Calu3 (cell line): ENCODE data around the gene MEF2A. TPM values are rescaled to one million over a fixed set of nuclear protein-coding genes. Genes with fewer than 3 reads are reported as not detected.
A peak's percentile ranks its signal among the peaks of the same experiment; 100 is the strongest.

Experiments
- BruUV-seq: library from RNA; stranded (reverse); fragments of 400-500 nt; replicated peaks from 2 replicates; lab custom pipeline; 2021; lab: Mats Ljungman, UMichigan
- CTCF ChIA-PET: fragments of 300-600 bp; sonication (Branson Sonifier 250); formaldehyde crosslinking; loops from one replicate; lab custom pipeline; 2022; ENCODE audit warnings: antibody characterized with exemption; lab: Charles Lee
- DNase-seq: peaks from one replicate; pipeline ENCODE4 v3.0.0; 2022
- H3K27ac Mint-ChIP-seq: one replicate; pipeline ENCODE4 v1.8.0; 2022; ENCODE audit warnings: mixed read lengths; ENCODE audit not compliant: unreplicated experiment
- H3K27me3 Mint-ChIP-seq: one replicate; pipeline ENCODE4 v1.8.0; 2022; ENCODE audit warnings: mixed read lengths; ENCODE audit not compliant: unreplicated experiment
- H3K36me3 Mint-ChIP-seq: one replicate; pipeline ENCODE4 v1.8.0; 2022; ENCODE audit warnings: mild to moderate bottlenecking, moderate library complexity, mixed read lengths; ENCODE audit not compliant: insufficient read depth, unreplicated experiment
- H3K4me1 Mint-ChIP-seq: one replicate; pipeline ENCODE4 v1.8.0; 2022; ENCODE audit warnings: mild to moderate bottlenecking, low read depth, mixed read lengths; ENCODE audit not compliant: unreplicated experiment
- H3K4me3 Mint-ChIP-seq: one replicate; pipeline ENCODE4 v1.8.0; 2022; ENCODE audit warnings: mild to moderate bottlenecking, low read depth, moderate library complexity, mixed read lengths; ENCODE audit not compliant: unreplicated experiment
- H3K9me3 Mint-ChIP-seq: one replicate; pipeline ENCODE4 v1.8.0; 2022; ENCODE audit warnings: low read depth, mixed read lengths; ENCODE audit not compliant: unreplicated experiment
- intact Hi-C: fragments of 100-400 bp; cut with micrococcal nuclease; formaldehyde crosslinking; loops from one replicate; pipeline ENCODE4 v1.10.0; 2022; ENCODE audit not compliant: unreplicated experiment
- total RNA-seq: library from RNA; stranded (reverse); gene quantifications from 2 replicates; pipeline ENCODE4 v1.2.3, GENCODE V29; 2022
- TF ChIP-seq, protein P1 (sequence below): fragments of 200-600 bp; IDR thresholded peaks from one replicate; pipeline ENCODE4 v1.8.0; 2022; ENCODE audit warnings: antibody characterized with exemption; ENCODE audit not compliant: unreplicated experiment

MEF2A gene
- total RNA-seq, 1 experiment from 2014 or later, result 33.6 TPM

DNA sequence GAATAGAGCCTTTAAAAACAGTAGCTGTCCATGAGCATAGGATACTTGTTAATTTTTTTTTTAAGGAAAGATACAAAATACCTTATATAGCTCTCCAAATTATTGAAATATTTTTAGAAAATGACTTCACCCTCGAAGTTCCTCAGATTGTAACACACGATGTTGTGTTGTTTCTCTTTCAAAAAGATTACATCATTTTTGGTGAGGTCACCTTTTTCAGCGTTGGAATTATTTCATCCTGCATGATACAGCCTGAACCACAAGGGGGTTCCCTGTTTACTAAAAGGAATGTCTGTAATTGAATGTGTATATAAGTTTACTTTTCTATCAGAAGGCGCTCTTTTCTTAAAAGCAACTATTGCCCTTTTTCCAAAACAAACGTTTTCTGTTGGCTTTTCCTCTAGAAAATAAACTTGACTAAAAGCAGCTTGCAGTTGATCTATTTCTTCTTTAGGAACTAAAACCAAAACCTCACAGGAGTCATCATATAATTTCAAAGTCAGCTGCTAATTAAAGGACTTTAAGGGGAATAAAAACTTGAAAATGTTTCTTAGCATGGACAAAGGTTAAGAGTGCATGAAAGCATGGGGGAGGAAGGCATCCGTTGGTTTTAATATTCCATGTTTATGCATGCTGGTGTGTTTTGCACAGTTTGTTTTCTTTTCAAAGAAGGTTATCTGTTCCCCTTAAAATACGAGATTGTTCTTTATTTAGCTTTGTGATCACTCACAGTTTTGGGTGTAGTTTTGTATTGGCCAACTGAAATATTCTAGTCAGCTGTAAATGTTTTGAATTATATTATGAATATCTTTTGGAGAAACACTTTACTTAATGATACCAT, 138.0 kb downstream of the MEF2A start:
- BruUV-seq, result no TSS peak
- no peaks in the 10 kb centered on the region for H3K9me3 Mint-ChIP-seq
- CTCF ChIA-PET, result interaction anchor here (0.7 to 2.3 kb wide), 31 partner anchors 11 to 599 kb away, joined by 3 to 55 read pairs (median 6); partner anchors contain the start of genes LRRC28, LYSMD4, MEF2A and SYNM
- TF ChIP-seq, protein P1, sequence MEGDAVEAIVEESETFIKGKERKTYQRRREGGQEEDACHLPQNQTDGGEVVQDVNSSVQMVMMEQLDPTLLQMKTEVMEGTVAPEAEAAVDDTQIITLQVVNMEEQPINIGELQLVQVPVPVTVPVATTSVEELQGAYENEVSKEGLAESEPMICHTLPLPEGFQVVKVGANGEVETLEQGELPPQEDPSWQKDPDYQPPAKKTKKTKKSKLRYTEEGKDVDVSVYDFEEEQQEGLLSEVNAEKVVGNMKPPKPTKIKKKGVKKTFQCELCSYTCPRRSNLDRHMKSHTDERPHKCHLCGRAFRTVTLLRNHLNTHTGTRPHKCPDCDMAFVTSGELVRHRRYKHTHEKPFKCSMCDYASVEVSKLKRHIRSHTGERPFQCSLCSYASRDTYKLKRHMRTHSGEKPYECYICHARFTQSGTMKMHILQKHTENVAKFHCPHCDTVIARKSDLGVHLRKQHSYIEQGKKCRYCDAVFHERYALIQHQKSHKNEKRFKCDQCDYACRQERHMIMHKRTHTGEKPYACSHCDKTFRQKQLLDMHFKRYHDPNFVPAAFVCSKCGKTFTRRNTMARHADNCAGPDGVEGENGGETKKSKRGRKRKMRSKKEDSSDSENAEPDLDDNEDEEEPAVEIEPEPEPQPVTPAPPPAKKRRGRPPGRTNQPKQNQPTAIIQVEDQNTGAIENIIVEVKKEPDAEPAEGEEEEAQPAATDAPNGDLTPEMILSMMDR, result peak; percentile 64
- peaks cover 16% of the 10 kb centered on the region for H3K36me3 Mint-ChIP-seq
- no peak overlapping the region for H3K4me3 Mint-ChIP-seq
- peak; percentile 53 for DNase-seq
- intact Hi-C loops, result loop anchor here (1.0 to 10.0 kb wide), 6 partner anchors 137 to 453 kb away; partner anchors contain the start of genes LRRC28 and MEF2A
- H3K4me1 Mint-ChIP-seq, result peaks cover 33% of the 10 kb centered on the region
- H3K27me3 Mint-ChIP-seq, result no peaks in the 10 kb centered on the region
- H3K27ac Mint-ChIP-seq, result peak overlapping the region; percentile 98

DNA sequence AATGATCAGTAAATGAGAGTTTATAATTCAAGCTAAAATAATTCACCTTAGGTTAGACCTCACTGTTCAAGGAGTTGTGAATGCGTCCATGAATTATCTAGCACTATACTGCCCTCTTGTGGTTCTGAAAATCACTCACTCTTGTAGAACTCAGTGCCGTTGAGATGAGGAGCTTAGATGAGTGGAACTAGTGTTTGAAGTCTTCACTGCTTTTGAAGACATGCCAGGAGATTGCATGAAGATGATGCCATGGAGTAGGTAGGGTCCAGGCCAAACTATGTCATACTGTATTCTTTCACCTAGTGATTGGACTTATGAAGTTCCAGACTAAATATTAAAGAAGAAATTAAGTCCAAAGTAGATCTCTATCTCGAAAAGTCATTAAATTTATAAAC, 138.7 kb downstream of the MEF2A start:
- intact Hi-C loops, result loop anchor here (1.0 to 10.0 kb wide), 5 partner anchors 137 to 431 kb away; partner anchors contain the start of gene MEF2A
- Mint-ChIP-seq H3K27ac (peak overlapping the region; percentile 98), H3K4me1 (peaks cover 40% of the 10 kb centered on the region), H3K27me3 (no peaks in the 10 kb centered on the region), H3K36me3 (peaks cover 18% of the 10 kb centered on the region), H3K4me3 (no peak overlapping the region), H3K9me3 (no peaks in the 10 kb centered on the region)
- no TSS peak for BruUV-seq
- peak; percentile 64 for DNase-seq
- TF ChIP-seq, protein P1, result no peak
- CTCF ChIA-PET, result interaction anchor here (0.6 to 2.3 kb wide), 34 partner anchors 11 to 599 kb away, joined by 3 to 55 read pairs (median 4); partner anchors contain the start of genes LRRC28, LYSMD4, MEF2A and SYNM

DNA sequence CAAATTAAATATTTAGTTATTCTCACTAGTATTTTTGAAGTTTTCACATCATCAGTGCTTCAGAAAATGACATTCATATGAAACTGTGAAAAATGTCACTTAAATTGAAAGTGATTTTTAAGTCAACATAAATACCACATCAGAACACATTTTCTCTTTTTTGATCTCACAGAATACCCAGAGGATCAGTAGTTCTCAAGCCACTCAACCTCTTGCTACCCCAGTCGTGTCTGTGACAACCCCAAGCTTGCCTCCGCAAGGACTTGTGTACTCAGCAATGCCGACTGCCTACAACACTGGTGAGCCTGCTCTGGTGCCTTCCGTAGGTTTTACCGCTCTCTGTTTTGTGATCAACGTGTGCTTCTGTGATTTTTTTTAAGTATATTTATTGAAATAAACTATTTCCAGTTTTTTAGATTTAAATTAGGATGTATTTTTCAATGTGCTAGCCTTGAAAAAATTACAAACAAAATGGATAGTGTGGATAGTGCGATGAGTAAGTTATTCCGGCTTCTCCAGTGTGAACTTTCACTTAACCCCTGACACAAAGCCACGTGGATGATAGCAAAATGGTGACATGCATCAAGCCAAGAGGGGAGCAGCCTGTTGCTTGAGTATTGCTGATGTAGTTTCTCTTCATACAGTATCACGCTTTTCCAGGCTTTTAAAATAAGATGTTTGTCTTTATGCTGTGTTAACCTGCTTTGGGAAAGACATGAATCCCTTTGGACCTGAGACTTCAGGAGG, 140.9 kb downstream of the MEF2A start:
- intact Hi-C loops, result loop anchor here (10.0 kb wide), 1 partner anchor 222 kb away; no protein-coding TSS in a partner anchor
- Mint-ChIP-seq H3K27ac (no peak overlapping the region), H3K27me3 (no peaks in the 10 kb centered on the region), H3K36me3 (peaks cover 13% of the 10 kb centered on the region), H3K9me3 (no peaks in the 10 kb centered on the region), H3K4me1 (peaks cover 40% of the 10 kb centered on the region), H3K4me3 (no peak overlapping the region)
- no TSS peak for BruUV-seq
- CTCF ChIA-PET, result interaction anchor here (0.7 kb wide), 1 partner anchor 50 kb away, joined by 3 read pairs; no protein-coding TSS in a partner anchor
- TF ChIP-seq, protein P1, result no peak
- no peak for DNase-seq
